ENCODE data around the gene NR2F1-AS1. TPM values are rescaled to one million over a fixed set of nuclear protein-coding genes. Genes with fewer than 3 reads are reported as not detected.
A peak's percentile ranks its signal among the peaks of the same experiment; 100 is the strongest.

NR2F1-AS1 gene
- polyA plus RNA-seq, 1 experiment: 29.9 TPM

- TF ChIP-seq CTCF (IDR thresholded peaks at IDR 0.05; ENCODE audit: low read depth, low read length): no peak
- H3K9me3 ChIP-seq (ENCODE audit: control insufficient read depth, insufficient read depth, low read length): no peaks in the 10 kb centered on the region; the same call in 1 of the 2 replicates
- H3K4me3 ChIP-seq (ENCODE audit: low read depth, low read length): peak overlapping the region; percentile 45
- CTCF ChIA-PET: interaction anchor here (0.6 to 1.8 kb wide), 4 partner anchors 9 to 190 kb away, joined by 3 to 9 read pairs (median 4); no protein-coding TSS in a partner anchor
- no peak overlapping the region for H3K27ac ChIP-seq (ENCODE audit: low read depth, low read length)
- DNase-seq (ENCODE audit: low read depth, low spot score): no peak
- POLR2A ChIA-PET: interaction anchor here (1.5 kb wide), 1 partner anchor 9 kb away, joined by 4 read pairs; no protein-coding TSS in a partner anchor
- H3K27me3 ChIP-seq (ENCODE audit: control insufficient read depth, insufficient read depth, low read length): peaks cover 21% of the 10 kb centered on the region
These were observed 30.4 kb upstream of the NR2F1-AS1 start for GRCh38 chr5:93611273-93611975.

GRCh38 chr5:93610581-93611272 lies 29.7 kb upstream of the NR2F1-AS1 start:
- no peak for DNase-seq (ENCODE audit: low read depth, low spot score)
- H3K27me3 ChIP-seq (ENCODE audit: control insufficient read depth, insufficient read depth, low read length): peaks cover 21% of the 10 kb centered on the region

GRCh38 chr5:93609762-93610161 lies 28.7 kb upstream of the NR2F1-AS1 start:
- peaks cover 21% of the 10 kb centered on the region for H3K27me3 ChIP-seq (ENCODE audit: control insufficient read depth, insufficient read depth, low read length)
- CTCF ChIA-PET: interaction anchor here (3.3 kb wide), 1 partner anchor 191 kb away, joined by 34 read pairs; no protein-coding TSS in a partner anchor
- H3K4me3 ChIP-seq (ENCODE audit: low read depth, low read length): no peak overlapping the region

More at GRCh38 chr5:93610581-93611272, 29.7 kb upstream of the NR2F1-AS1 start:
- ChIA-PET CTCF (interaction anchor here (1.1 kb wide), 1 partner anchor 190 kb away, joined by 4 read pairs; no protein-coding TSS in a partner anchor), POLR2A (no interaction called here)
- Histone ChIP-seq H3K4me3 (ENCODE audit: low read depth, low read length) (no peak overlapping the region), H3K9me3 (ENCODE audit: control insufficient read depth, insufficient read depth, low read length) (no peaks in the 10 kb centered on the region; the same call in 1 of the 2 replicates), H3K27ac (ENCODE audit: low read depth, low read length) (no peak overlapping the region)
- no peak for TF ChIP-seq CTCF (IDR thresholded peaks at IDR 0.05; ENCODE audit: low read depth, low read length)

GRCh38 chr5:93608855-93609254 lies 27.8 kb upstream of the NR2F1-AS1 start:
- Histone ChIP-seq H3K27me3 (ENCODE audit: control insufficient read depth, insufficient read depth, low read length) (peaks cover 21% of the 10 kb centered on the region), H3K27ac (ENCODE audit: low read depth, low read length) (no peak overlapping the region), H3K9me3 (ENCODE audit: control insufficient read depth, insufficient read depth, low read length) (no peaks in the 10 kb centered on the region; the same call in 1 of the 2 replicates), H3K4me3 (ENCODE audit: low read depth, low read length) (no peak overlapping the region)
- POLR2A ChIA-PET: no interaction called here
- no peak for TF ChIP-seq CTCF (IDR thresholded peaks at IDR 0.05; ENCODE audit: low read depth, low read length)
- CTCF ChIA-PET: interaction anchor here (2.2 to 3.3 kb wide), 3 partner anchors 11 to 192 kb away, joined by 6 to 38 read pairs (median 34); no protein-coding TSS in a partner anchor
- no peak for DNase-seq (ENCODE audit: low read depth, low spot score)

More at GRCh38 chr5:93609762-93610161, 28.7 kb upstream of the NR2F1-AS1 start:
- no peak for DNase-seq (ENCODE audit: low read depth, low spot score)
- Histone ChIP-seq H3K9me3 (ENCODE audit: control insufficient read depth, insufficient read depth, low read length) (no peaks in the 10 kb centered on the region; the same call in 1 of the 2 replicates), H3K27ac (ENCODE audit: low read depth, low read length) (no peak overlapping the region)
- POLR2A ChIA-PET: no interaction called here
- TF ChIP-seq CTCF (IDR thresholded peaks at IDR 0.05; ENCODE audit: low read depth, low read length): no peak
